H9 (cell line): ENCODE results near the gene SCARB2. TPM values are rescaled to one million over a fixed set of nuclear protein-coding genes. Genes with fewer than 3 reads are reported as not detected.

ENCODE experiments used
- DNase-seq: peaks from one replicate; pipeline ENCODE4 v3.0.0-alpha.2; 2017
- H2AFZ ChIP-seq: one replicate; pipeline ENCODE4 v1.6.1; 2013; ENCODE audit warnings: mild to moderate bottlenecking, low read length, control low read depth, moderate library complexity
- H2AK5ac ChIP-seq: 2 replicates; pipeline ENCODE4 v1.6.1; 2013; ENCODE audit warnings: low read length, control low read depth, mixed read lengths; ENCODE audit not compliant: insufficient read length
- H2BK120ac ChIP-seq: one replicate; pipeline ENCODE4 v1.6.1; 2013; ENCODE audit warnings: low read depth, mild to moderate bottlenecking, low read length, control low read depth, inconsistent platforms; ENCODE audit not compliant: poor library complexity, severe bottlenecking
- H2BK12ac ChIP-seq: 2 replicates; pipeline ENCODE4 v1.6.1; 2013; ENCODE audit warnings: low read length, control low read depth, mixed read lengths, low read depth; ENCODE audit not compliant: insufficient read length
- H2BK15ac ChIP-seq: 2 replicates; pipeline ENCODE4 v1.6.1; 2013; ENCODE audit warnings: low read depth, low read length, control low read depth
- H2BK20ac ChIP-seq: one replicate; pipeline ENCODE4 v1.6.1; 2013; ENCODE audit warnings: low read depth, mild to moderate bottlenecking, low read length, control low read depth, inconsistent platforms; ENCODE audit not compliant: poor library complexity, severe bottlenecking
- H2BK5ac ChIP-seq: 2 replicates; pipeline ENCODE4 v1.6.1; 2013; ENCODE audit warnings: low read length, control low read depth, mixed read lengths; ENCODE audit not compliant: insufficient read length
- H3K14ac ChIP-seq: 2 replicates; pipeline ENCODE4 v1.6.1; 2013; ENCODE audit warnings: low read length, control low read depth; ENCODE audit not compliant: insufficient read depth
- H3K18ac ChIP-seq: 2 replicates; pipeline ENCODE4 v1.6.1; 2013; ENCODE audit warnings: low read depth, mild to moderate bottlenecking, mixed read lengths, low read length, control low read depth; ENCODE audit not compliant: insufficient read length
- H3K23ac ChIP-seq: 2 replicates; pipeline ENCODE4 v1.6.1; 2013; ENCODE audit warnings: low read length, control low read depth, mixed read lengths, low read depth; ENCODE audit not compliant: insufficient read length
- H3K23me2 ChIP-seq: 2 replicates; pipeline ENCODE4 v1.6.1; 2013; ENCODE audit warnings: low read depth, mild to moderate bottlenecking, mixed read lengths, low read length, control low read depth; ENCODE audit not compliant: insufficient read length, poor library complexity, severe bottlenecking
- H3K27ac ChIP-seq: 2 replicates; pipeline ENCODE4 v1.5.1; 2013; ENCODE audit warnings: low read length, control low read depth, mixed read lengths, low read depth; ENCODE audit not compliant: insufficient read length
- H3K27me3 ChIP-seq: 2 replicates; pipeline ENCODE4 v1.6.1; 2013; ENCODE audit warnings: low read length, control low read depth, inconsistent platforms; ENCODE audit not compliant: insufficient read depth
- H3K4ac ChIP-seq: 2 replicates; pipeline ENCODE4 v1.6.1; 2013; ENCODE audit warnings: low read depth, mild to moderate bottlenecking, control low read depth, inconsistent platforms, low read length, moderate library complexity
- H3K4me1 ChIP-seq: 2 replicates; pipeline ENCODE4 v1.6.1; 2013; ENCODE audit warnings: low read length, control low read depth, inconsistent platforms; ENCODE audit not compliant: insufficient read depth
- H3K4me2 ChIP-seq: 2 replicates; pipeline ENCODE4 v1.6.1; 2013; ENCODE audit warnings: low read length, control low read depth, mixed read lengths; ENCODE audit not compliant: insufficient read length, insufficient read depth
- H3K56ac ChIP-seq: 2 replicates; pipeline ENCODE4 v1.6.1; 2013; ENCODE audit warnings: low read depth, mild to moderate bottlenecking, mixed read lengths, low read length, control low read depth; ENCODE audit not compliant: insufficient read length
- H3K79me1 ChIP-seq: 2 replicates; pipeline ENCODE4 v1.6.1; 2013; ENCODE audit warnings: low read depth, mild to moderate bottlenecking, moderate library complexity, low read length, control low read depth, inconsistent platforms; ENCODE audit not compliant: insufficient read depth, poor library complexity, severe bottlenecking
- H3K79me2 ChIP-seq: 2 replicates; pipeline ENCODE4 v1.6.1; 2013; ENCODE audit warnings: low read length, control low read depth, inconsistent platforms; ENCODE audit not compliant: insufficient read depth
- H3K9ac ChIP-seq: 2 replicates; pipeline ENCODE4 v1.6.1; 2013; ENCODE audit warnings: low read length, control low read depth, mixed read lengths; ENCODE audit not compliant: insufficient read length; ENCODE audit errors: extremely low read depth
- H3K9me3 ChIP-seq: one replicate; pipeline ENCODE4 v1.6.1; 2013; ENCODE audit warnings: low read depth, low read length, inconsistent platforms; ENCODE audit not compliant: control insufficient read depth
- H3T11ph ChIP-seq: one replicate; pipeline ENCODE4 v1.6.1; 2013; ENCODE audit warnings: mild to moderate bottlenecking, low read length, control low read depth, inconsistent platforms
- H4K20me1 ChIP-seq: one replicate; pipeline ENCODE4 v1.6.1; 2013; ENCODE audit not compliant: control insufficient read depth, insufficient read length, insufficient read depth
- H4K5ac ChIP-seq: 2 replicates; pipeline ENCODE4 v1.6.1; 2013; ENCODE audit warnings: low read depth, mild to moderate bottlenecking, mixed read lengths, low read length, control low read depth; ENCODE audit not compliant: insufficient read length
- H4K8ac ChIP-seq: replicated peaks from 2 replicates; pipeline ENCODE4 v1.6.1; 2013; ENCODE audit warnings: low read length, control low read depth, mixed read lengths, low read depth; ENCODE audit not compliant: insufficient read length
- H4K91ac ChIP-seq: 2 replicates; pipeline ENCODE4 v1.6.1; 2013; ENCODE audit warnings: low read depth, mild to moderate bottlenecking, moderate library complexity, mixed read lengths, low read length, control low read depth; ENCODE audit not compliant: insufficient read length
- H3K27ac Mint-ChIP-seq, 3 experiments: 2 replicates in 2 of 3; 3 replicates in 1 of 3; pipeline ENCODE4 v1.8.0; 2020 to 2021; ENCODE audit warnings: mixed read lengths in 3 of 3, mild to moderate bottlenecking in 1 of 3, moderate library complexity in 1 of 3
- H3K27me3 Mint-ChIP-seq: 2 replicates; pipeline ENCODE4 v1.8.0; 2021; ENCODE audit warnings: low read depth, mild to moderate bottlenecking, moderate library complexity, mixed read lengths
- H3K36me3 Mint-ChIP-seq, 3 experiments: 2 replicates in 2 of 3; 3 replicates in 1 of 3; pipeline ENCODE4 v1.8.0; 2020 to 2021; ENCODE audit warnings: low read depth in 3 of 3, mixed read lengths in 3 of 3; ENCODE audit not compliant: insufficient read depth in 1 of 3
- H3K4me1 Mint-ChIP-seq, 2 experiments: 2 replicates each; pipeline ENCODE4 v1.8.0; 2020; ENCODE audit warnings: mixed read lengths in 2 of 2
- H3K4me3 Mint-ChIP-seq, 2 experiments: 2 replicates in 1 of 2; 3 replicates in 1 of 2; pipeline ENCODE4 v1.8.0; 2020 to 2021; ENCODE audit warnings: mild to moderate bottlenecking in 2 of 2, mixed read lengths in 2 of 2, moderate library complexity in 1 of 2
- H3K9me3 Mint-ChIP-seq, 2 experiments: 2 replicates in 1 of 2; 3 replicates in 1 of 2; pipeline ENCODE4 v1.8.0; 2020; ENCODE audit warnings: mild to moderate bottlenecking in 2 of 2, mixed read lengths in 2 of 2, moderate library complexity in 1 of 2
- CTCF ChIP-seq: fragments of 200-600 bp; sonication (generic); conservative IDR thresholded peaks from 3 replicates; pipeline ENCODE4 v1.8.0; 2021; ENCODE audit warnings: antibody characterized with exemption, mild to moderate bottlenecking
- WGBS: extraction: QIAGEN DNeasy Blood & Tissue Kit; methylation state at CpG from one replicate; pipeline ENCODE4 v1.1.7; 2013; ENCODE audit warnings: missing lambda C conversion rate, low lambda C conversion rate, mixed read lengths; ENCODE audit not compliant: insufficient read length; ENCODE audit errors: extremely low coverage; 5-methylcytosine and 5-hydroxymethylcytosine counted together
- total RNA-seq: library from RNA; stranded (reverse); gene quantifications from 2 replicates; pipeline ENCODE4 v1.2.1, GENCODE V29; 2021

SCARB2 gene
- total RNA-seq, 1 experiment from 2014 or later, result 36.4 TPM

GRCh38 chr4:76260571-76260970, 46.9 kb upstream of the SCARB2 start:
- Histone ChIP-seq H2BK15ac (no peak overlapping the region), H3T11ph (no peak overlapping the region), H3K27me3 (no peaks in the 10 kb centered on the region), H2AK5ac (no peak overlapping the region), H3K56ac (no peak overlapping the region), H2BK5ac (no peak overlapping the region), H3K79me1 (no peaks in the 10 kb centered on the region), H3K4me2 (no peak overlapping the region), H3K23ac (no peak overlapping the region), H4K20me1 (no peaks in the 10 kb centered on the region), H3K27ac (no peak overlapping the region), H2AFZ (no peak overlapping the region), H3K79me2 (no peaks in the 10 kb centered on the region), H3K4me1 (no peaks in the 10 kb centered on the region; the same call in 1 of the 2 replicates), H3K9me3 (no peaks in the 10 kb centered on the region), H4K91ac (no peak overlapping the region), H4K5ac (no peak overlapping the region), H3K4ac (no peak overlapping the region), H2BK120ac (no peak overlapping the region), H2BK20ac (no peak overlapping the region), H3K9ac (no peak overlapping the region), H3K18ac (no peak overlapping the region), H3K14ac (no peak overlapping the region), H3K23me2 (no peaks in the 10 kb centered on the region), H2BK12ac (no peak overlapping the region), H4K8ac (no peak overlapping the region)
- WGBS, result no CpG with 5 or more reads among the region's 1 CpG
- H3K27ac Mint-ChIP-seq, result no peak overlapping the region
- peaks cover 3% of the 10 kb centered on the region; the same call in 1 of the 2 replicates for H3K27me3 Mint-ChIP-seq
- H3K4me1 Mint-ChIP-seq, result peaks cover 0 to 7% of the 10 kb centered on the region in 2 experiments; a peak in 2 of 4 replicates
- DNase-seq, result no peak
- no peak overlapping the region for H3K4me3 Mint-ChIP-seq
- H3K36me3 Mint-ChIP-seq, result peaks cover 0 to 6% (median 0%) of the 10 kb centered on the region in 3 experiments; a peak in 1 of 7 replicates
- TF ChIP-seq CTCF, result no peak
- no peaks in the 10 kb centered on the region for H3K9me3 Mint-ChIP-seq
